Measurements from ENCODE around the gene AP3S1.

AP3S1 gene

DNA sequence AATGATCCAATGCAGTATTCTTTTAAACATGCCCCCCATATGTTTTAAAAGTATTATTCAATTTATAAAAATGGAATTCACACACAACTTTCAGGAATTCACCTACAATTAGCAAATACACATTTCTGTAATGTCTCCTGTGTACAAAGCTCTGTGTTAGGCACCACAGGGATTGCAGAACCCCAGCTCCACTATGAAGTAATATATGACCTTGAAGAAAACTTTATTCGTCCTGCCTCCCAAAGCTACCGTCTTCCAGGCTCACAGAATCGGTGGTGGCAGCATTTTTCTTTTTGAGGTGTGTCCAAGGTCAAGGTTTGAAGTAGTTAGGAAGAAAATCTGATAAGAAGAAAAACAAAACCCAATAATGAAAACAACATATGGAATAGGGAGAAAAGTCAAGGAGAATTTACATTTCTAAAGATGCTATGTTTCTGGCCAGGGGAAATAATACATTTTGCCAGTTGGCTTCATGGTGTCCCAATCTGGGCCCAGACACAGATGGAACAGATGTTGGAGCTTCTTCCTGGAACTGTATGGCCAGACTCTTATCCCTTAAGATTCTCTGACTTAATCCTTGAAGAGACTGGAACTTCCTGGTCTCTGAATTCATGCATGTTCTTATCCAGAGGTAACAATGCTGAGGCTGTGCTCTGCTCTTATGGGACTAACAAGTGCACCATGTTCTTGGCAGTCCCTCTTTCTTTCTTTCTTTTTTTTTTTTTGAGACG lies 98.5 kb downstream of the AP3S1 start:
- DNase-seq (ENCODE audit: low spot score) = no peak

DNA sequence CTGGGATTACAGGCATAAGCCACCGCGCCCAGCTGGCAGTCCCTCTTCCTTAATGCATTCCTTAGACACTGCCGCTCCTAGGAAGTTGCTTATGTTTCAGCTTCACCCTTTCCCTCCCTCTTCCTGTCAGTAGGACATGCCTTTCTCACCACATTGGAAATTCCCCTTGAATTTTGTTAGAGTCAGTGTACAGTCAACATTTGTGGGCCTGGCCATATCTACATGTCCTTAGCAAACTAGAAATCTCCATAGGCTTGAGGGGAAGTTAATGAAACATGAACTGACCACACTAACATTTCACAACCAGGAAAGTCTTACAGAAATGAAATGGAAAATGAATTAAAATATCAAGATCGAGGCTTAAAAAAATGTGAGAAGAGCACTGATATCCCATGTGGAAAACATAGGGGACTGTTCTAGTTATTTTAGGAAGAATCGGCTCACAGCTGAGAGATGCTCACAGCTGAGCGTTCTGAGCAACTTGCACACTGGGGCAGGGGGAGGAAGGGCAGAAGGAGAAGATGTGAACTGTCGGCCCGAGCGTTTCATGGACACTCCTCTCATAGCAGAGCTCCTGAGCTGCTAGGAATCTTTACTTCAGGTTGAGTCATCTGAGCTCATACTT lies 99.4 kb downstream of the AP3S1 start:
- peak; percentile 85 for DNase-seq (ENCODE audit: low spot score)

DNA sequence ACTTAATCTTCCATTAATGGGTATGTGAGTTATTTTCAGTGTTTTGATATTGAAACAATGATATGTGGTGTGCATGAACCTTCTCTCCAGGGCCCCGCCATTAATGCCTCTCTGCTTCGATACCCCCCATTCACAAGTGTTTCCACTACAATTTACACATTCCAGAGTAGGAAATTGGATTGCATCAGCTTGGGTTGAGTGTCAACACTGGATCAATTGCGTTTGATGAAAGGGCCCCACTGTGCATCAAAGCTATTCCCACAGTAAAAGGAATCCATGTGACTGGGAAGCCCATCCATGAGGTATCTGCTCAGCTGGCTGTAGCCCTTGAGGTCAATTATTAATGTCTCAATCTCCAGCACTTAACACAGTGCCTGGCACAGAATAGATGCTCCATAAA lies 102.8 kb downstream of the AP3S1 start:
- DNase-seq (ENCODE audit: low spot score) = no peak

GRCh38 chr5:115946655-115947054 lies 104.9 kb downstream of the AP3S1 start:
- peak; percentile 37 for DNase-seq (ENCODE audit: low spot score)

- peak; percentile 12 for DNase-seq (ENCODE audit: low spot score)
These were observed 105.5 kb downstream of the AP3S1 start for GRCh38 chr5:115947260-115947659.

GRCh38 chr5:115948091-115948534 lies 106.4 kb downstream of the AP3S1 start:
- peak; percentile 36 for DNase-seq (ENCODE audit: low spot score)

DNA sequence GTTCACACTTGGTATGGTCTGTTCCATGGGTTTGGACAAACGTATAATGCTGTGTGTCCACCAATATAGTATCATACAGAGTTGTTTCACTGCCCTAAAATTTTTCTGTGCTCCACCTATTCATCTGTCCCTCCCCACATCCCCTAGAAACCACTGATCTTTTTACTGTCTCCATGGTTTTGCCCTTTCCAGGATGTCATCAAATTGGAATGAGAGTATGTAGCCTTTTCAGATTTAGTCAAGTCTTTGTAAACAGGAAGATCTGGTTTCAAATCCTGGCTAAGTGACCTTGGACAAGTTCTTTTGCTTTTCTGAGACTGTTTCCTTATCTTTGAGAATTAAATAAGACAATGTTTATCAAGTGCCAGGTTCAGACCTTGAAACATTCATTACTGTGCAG lies 107.4 kb downstream of the AP3S1 start:
- DNase-seq (ENCODE audit: low spot score) = no peak

- no peak for DNase-seq (ENCODE audit: low spot score)
These were observed 110.9 kb downstream of the AP3S1 start for GRCh38 chr5:115952588-115952987.

DNA sequence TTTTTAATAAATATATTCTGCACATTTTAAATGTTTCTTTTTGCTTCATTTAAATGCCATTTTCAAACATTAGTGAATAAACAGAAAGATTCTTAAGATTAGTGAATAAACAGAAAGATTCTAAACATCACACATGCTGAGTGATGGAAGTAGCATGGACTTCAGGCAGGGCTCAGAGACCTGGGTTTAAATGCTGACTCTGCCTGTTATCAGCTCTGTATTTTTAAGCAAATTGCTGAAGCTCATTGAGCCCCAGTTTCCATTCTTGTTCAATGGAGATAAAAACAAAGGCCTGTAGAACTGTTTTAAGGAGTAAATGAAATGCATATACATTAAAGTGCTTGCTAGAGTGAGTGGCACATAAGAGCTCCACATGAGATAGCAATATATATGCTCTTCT lies 112.4 kb downstream of the AP3S1 start:
- DNase-seq (ENCODE audit: low spot score) = no peak

DNA sequence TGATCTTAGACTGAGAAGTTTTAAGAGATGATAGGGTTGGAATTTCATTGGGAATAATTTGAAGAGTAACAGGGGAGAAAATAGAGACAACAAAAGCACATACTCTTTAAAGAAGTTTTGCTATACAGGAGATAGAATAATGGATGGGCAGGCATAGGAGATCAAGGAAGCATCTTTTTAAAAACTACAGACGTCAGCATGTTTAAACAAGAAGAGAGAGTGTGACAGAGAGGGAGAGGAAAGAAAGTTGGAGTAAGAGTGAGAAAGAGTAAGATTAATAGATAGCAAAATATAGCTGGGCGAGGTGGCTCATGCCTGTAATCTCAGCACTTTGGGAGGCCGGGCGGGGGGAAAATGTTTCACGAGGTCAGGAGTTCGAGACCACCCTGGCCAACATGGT lies 115.2 kb downstream of the AP3S1 start:
- no peak for DNase-seq (ENCODE audit: low spot score)

DNA sequence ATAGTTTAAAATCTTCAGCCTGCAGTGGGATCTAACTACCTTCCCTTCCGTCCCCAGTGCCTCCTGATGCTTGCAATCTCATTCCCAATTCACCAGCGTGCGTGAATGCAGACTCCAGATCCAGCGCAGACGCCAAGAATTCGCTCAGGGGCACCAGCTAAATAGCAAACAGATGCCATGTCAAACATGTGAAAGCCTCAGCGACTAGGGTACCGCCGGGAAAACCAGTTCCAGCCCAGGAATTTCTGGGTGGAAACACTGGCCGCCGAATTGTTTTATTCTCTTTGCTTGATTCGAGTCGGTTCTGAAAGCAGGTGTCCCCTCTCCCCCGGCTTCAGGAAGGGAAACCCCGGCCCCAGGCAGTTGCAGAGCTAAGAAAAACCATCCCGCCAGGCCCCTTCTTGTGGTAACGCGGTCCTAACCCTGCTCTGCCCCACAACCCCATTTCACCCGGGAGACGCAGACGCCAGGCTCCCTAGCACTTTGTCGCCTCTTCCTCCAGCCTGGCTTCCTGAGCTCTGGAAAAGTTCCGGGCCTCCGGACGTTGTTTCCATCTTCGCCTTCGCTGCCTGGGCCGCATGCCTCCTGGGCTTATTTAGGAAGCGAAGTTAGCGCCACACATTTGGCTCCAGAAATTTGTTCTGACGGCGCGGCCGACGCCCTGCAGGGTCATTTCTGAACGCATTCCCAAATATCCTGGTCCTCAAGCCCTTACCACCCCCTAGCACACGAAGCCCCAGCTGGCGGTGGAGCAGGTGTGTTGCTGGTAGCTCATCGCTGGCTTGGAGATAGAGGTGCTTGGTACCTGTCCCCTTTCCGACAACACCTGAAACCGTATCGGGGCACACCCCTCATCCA lies 119.9 kb downstream of the AP3S1 start:
- DNase-seq (ENCODE audit: low spot score) = peak; percentile 77

DNA sequence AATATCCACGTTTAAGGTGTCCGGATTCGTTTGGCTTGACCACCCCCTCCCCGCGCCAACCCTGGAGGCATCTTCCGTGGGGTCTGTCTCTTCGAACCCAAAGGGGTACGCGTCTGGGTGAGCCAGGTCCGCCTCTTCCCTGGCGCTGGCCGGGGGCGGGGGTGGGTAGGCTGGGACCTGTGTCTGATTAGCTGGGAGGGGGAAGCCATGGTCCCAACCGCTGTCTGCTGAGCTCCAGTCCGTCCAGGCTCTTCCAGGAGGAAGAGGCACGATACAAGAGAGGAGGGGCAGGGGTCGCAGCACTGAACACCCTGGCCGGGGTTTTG lies 120.5 kb downstream of the AP3S1 start, which contains the start of gene LVRN:
Gene LVRN (plus strand): TSS at position 237 of the 326 bp plus-strand sequence. CDS start 143 bp downstream, outside the sequence.
- DNase-seq (ENCODE audit: low spot score) = no peak

DNA sequence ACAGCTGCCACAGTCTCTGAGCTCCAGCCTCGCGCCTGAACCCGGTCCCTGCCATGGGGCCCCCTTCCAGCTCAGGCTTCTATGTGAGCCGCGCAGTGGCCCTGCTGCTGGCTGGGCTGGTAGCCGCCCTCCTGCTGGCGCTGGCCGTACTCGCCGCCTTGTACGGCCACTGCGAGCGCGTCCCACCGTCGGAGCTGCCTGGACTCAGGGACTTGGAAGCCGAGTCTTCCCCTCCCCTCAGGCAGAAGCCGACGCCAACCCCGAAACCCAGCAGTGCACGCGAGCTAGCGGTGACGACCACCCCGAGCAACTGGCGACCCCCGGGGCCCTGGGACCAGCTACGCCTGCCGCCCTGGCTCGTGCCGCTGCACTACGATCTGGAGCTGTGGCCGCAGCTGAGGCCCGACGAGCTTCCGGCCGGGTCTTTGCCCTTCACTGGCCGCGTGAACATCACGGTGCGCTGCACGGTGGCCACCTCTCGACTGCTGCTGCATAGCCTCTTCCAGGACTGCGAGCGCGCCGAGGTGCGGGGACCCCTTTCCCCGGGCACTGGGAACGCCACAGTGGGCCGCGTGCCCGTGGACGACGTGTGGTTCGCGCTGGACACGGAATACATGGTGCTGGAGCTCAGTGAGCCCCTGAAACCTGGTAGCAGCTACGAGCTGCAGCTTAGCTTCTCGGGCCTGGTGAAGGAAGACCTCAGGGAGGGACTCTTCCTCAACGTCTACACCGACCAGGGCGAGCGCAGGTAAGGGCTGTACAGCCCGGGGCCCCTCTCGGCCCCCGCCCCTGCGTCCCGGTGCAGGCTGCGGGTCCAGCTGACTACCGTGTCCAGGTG lies 121.0 kb downstream of the AP3S1 start:
- DNase-seq (ENCODE audit: low spot score) = peak; percentile 58

GRCh38 chr5:115963566-115963965 lies 121.8 kb downstream of the AP3S1 start:
- no peak for DNase-seq (ENCODE audit: low spot score)
